Activated CD8-positive, alpha-beta T cell treated with anti-CD3 and anti-CD28 coated beads for 36 hours (primary cell): ENCODE results near the gene SLIT1. TPM values are rescaled to one million over a fixed set of nuclear protein-coding genes. Genes with fewer than 3 reads are reported as not detected.

ENCODE experiments used
- ATAC-seq: fragments of 200-7000 bp; cut with Tn5 transposase; one replicate; pipeline ENCODE4 v1.10.0; 2021; ENCODE audit warnings: mild to moderate bottlenecking, moderate library complexity
- CTCF ChIA-PET: fragments of 350-600 bp; sonication (Branson Sonifier 250); formaldehyde crosslinking; loops from one replicate; lab custom pipeline; 2021; ENCODE audit warnings: antibody characterized with exemption; lab: Charles Lee
- POLR2A ChIA-PET: fragments of 350-600 bp; sonication (Branson Sonifier 250); formaldehyde crosslinking; loops from one replicate; lab custom pipeline; 2021; ENCODE audit warnings: antibody characterized with exemption; lab: Charles Lee
- DNase-seq: peaks from one replicate; pipeline ENCODE4 v3.0.0-alpha.2; 2020
- H3K27ac Mint-ChIP-seq: one replicate; pipeline ENCODE4 v1.8.0; 2021; ENCODE audit warnings: mild to moderate bottlenecking, mixed read lengths
- H3K27me3 Mint-ChIP-seq: one replicate; pipeline ENCODE4 v1.8.0; 2021; ENCODE audit warnings: mixed read lengths
- H3K36me3 Mint-ChIP-seq: one replicate; pipeline ENCODE4 v1.8.0; 2021; ENCODE audit warnings: low read depth, mixed read lengths
- H3K4me1 Mint-ChIP-seq: one replicate; pipeline ENCODE4 v1.8.0; 2021; ENCODE audit warnings: low read depth, mixed read lengths
- H3K4me3 Mint-ChIP-seq: one replicate; pipeline ENCODE4 v1.8.0; 2021; ENCODE audit warnings: mild to moderate bottlenecking, moderate library complexity, mixed read lengths
- H3K9me3 Mint-ChIP-seq: one replicate; pipeline ENCODE4 v1.8.0; 2021; ENCODE audit warnings: mixed read lengths
- intact Hi-C: fragments of 100-400 bp; cut with micrococcal nuclease; formaldehyde crosslinking; loops from one replicate; pipeline ENCODE4 v1.10.0; 2022
- total RNA-seq, 2 experiments: library from RNA; stranded (reverse); gene quantifications; one replicate each; pipeline ENCODE4 v1.2.3, GENCODE V29; 2021
- TF ChIP-seq, protein P1 (sequence below): fragments of 200-600 bp; IDR thresholded peaks from one replicate; pipeline ENCODE4 v1.8.0; 2022; ENCODE audit warnings: antibody characterized with exemption, mild to moderate bottlenecking

SLIT1 gene
- total RNA-seq, 2 experiments from 2014 or later = 0.34 to 1.2 TPM

DNA sequence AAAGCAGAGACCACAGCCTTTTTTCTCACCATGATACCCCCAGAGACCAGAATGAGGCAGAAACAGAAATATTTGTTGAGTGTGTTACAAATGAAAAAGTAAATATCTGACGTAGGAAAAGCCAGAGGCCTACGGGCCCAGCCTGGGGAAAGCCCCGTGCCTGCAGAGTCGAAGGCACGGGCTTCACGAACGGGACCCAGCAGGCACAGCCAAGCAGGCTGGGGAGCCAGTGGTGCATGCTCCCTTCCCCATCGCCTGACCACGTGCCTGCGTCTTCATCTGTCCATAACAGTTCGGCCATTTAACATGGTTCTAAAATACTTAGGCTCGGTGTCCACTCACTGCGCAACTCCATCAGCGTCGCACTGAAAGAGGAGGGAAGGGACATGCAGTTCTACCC lies 50.8 kb downstream of the SLIT1 start:
- ATAC-seq = no peak
- Mint-ChIP-seq H3K27me3 (peaks cover 3% of the 10 kb centered on the region), H3K36me3 (no peaks in the 10 kb centered on the region), H3K4me1 (peaks cover under 1% of the 10 kb centered on the region), H3K9me3 (no peaks in the 10 kb centered on the region), H3K27ac (no peak overlapping the region), H3K4me3 (no peak overlapping the region)
- TF ChIP-seq, protein P1, sequence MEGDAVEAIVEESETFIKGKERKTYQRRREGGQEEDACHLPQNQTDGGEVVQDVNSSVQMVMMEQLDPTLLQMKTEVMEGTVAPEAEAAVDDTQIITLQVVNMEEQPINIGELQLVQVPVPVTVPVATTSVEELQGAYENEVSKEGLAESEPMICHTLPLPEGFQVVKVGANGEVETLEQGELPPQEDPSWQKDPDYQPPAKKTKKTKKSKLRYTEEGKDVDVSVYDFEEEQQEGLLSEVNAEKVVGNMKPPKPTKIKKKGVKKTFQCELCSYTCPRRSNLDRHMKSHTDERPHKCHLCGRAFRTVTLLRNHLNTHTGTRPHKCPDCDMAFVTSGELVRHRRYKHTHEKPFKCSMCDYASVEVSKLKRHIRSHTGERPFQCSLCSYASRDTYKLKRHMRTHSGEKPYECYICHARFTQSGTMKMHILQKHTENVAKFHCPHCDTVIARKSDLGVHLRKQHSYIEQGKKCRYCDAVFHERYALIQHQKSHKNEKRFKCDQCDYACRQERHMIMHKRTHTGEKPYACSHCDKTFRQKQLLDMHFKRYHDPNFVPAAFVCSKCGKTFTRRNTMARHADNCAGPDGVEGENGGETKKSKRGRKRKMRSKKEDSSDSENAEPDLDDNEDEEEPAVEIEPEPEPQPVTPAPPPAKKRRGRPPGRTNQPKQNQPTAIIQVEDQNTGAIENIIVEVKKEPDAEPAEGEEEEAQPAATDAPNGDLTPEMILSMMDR = no peak
- ChIA-PET CTCF (interaction anchor here (1.0 kb wide), 1 partner anchor 53 kb away, joined by 3 read pairs; no protein-coding TSS in a partner anchor), POLR2A (interaction anchor here (1.0 kb wide), 1 partner anchor 15 kb away, joined by 3 read pairs; no protein-coding TSS in a partner anchor)
- intact Hi-C loops = no loop called here
- no peak for DNase-seq

DNA sequence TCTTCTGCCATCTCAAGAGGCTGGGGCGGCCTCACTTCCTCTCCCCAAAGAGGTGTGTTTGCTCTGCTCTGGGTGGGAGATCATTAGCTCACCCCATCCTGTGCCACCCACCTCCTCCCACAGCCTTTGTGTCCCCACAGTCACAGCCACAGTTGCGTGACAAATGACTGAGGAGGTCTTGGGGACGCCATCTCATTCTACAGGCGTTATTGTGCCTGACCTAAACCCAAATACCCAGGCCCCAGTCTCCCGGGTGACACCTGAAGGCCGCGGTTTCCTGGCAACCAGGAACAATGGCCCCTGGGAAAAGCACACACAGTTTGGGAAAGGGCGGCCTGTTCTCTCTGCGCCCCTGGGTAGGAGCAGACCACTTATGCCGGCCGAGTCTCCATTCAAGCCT lies 51.6 kb downstream of the SLIT1 start:
- CTCF ChIA-PET = interaction anchor here (1.0 kb wide), 1 partner anchor 53 kb away, joined by 3 read pairs; no protein-coding TSS in a partner anchor

DNA sequence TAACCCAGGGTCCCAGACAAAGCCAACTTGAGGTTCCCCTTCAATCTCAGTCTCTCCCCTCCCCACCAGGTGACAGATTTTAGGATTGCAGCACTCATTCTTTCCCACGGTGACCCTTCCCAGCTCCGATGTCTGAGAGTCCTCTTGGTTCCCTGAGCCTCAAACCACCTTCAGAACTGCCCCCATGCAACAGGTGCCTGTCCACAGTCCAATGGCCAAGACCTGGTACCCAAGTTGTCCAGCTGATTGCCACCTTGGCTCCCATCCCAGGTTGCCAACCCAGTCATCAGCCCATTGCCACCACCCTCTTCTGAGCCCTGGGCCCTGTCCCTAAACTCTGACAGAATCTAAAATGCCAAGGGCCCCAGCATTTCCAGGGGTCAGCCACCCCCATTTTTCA lies 53.5 kb downstream of the SLIT1 start:
- Mint-ChIP-seq H3K27me3 (peaks cover 2% of the 10 kb centered on the region), H3K27ac (no peak overlapping the region), H3K4me1 (no peaks in the 10 kb centered on the region), H3K36me3 (no peaks in the 10 kb centered on the region), H3K9me3 (no peaks in the 10 kb centered on the region), H3K4me3 (no peak overlapping the region)
- DNase-seq (no peak), ATAC-seq (no peak)
- ChIA-PET POLR2A (no interaction called here), CTCF (interaction anchor here (1.0 to 1.9 kb wide), 4 partner anchors 8 to 95 kb away, joined by 3 to 5 read pairs (median 4); no protein-coding TSS in a partner anchor)
- TF ChIP-seq, protein P1 = no peak
- intact Hi-C loops = no loop called here

More for the DNA sequence above, 51.6 kb downstream of the SLIT1 start:
- H3K27ac Mint-ChIP-seq = no peak overlapping the region
- intact Hi-C loops = no loop called here
- POLR2A ChIA-PET = no interaction called here
- peaks cover 2% of the 10 kb centered on the region for H3K27me3 Mint-ChIP-seq
- H3K9me3 Mint-ChIP-seq = no peaks in the 10 kb centered on the region
- no peak for ATAC-seq
- H3K4me1 Mint-ChIP-seq = no peaks in the 10 kb centered on the region
- no peaks in the 10 kb centered on the region for H3K36me3 Mint-ChIP-seq
- no peak overlapping the region for H3K4me3 Mint-ChIP-seq
- no peak for DNase-seq
- TF ChIP-seq, protein P1 = no peak

DNA sequence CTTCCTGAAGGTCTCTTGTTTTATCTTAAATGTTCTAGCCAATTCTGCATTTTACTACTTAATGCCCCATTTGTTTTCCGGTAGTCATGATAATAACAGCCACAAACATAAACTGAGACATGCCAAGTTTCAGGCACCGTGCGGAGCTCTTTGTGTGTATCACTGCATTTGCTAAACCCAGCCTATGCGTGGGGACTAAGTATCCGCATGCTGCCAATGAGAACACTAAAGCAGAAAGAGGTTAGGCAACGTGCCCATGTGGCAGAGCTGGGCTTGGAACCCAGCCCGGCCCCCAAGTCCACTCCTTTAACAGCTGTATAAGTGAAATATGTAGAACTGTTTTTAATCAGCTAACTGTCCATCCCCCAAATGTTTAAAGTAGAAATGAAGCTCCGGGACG lies 54.1 kb downstream of the SLIT1 start:
- ChIA-PET CTCF (interaction anchor here (0.8 to 1.9 kb wide), 3 partner anchors 59 to 94 kb away, joined by 3 to 5 read pairs (median 5); no protein-coding TSS in a partner anchor), POLR2A (no interaction called here)
- H3K36me3 Mint-ChIP-seq = no peaks in the 10 kb centered on the region
- DNase-seq (no peak), ATAC-seq (no peak)
- intact Hi-C loops = no loop called here
- H3K4me3 Mint-ChIP-seq = no peak overlapping the region
- TF ChIP-seq, protein P1 = no peak
- no peak overlapping the region for H3K27ac Mint-ChIP-seq
- peaks cover 2% of the 10 kb centered on the region for H3K27me3 Mint-ChIP-seq
- H3K4me1 Mint-ChIP-seq = no peaks in the 10 kb centered on the region
- no peaks in the 10 kb centered on the region for H3K9me3 Mint-ChIP-seq

DNA sequence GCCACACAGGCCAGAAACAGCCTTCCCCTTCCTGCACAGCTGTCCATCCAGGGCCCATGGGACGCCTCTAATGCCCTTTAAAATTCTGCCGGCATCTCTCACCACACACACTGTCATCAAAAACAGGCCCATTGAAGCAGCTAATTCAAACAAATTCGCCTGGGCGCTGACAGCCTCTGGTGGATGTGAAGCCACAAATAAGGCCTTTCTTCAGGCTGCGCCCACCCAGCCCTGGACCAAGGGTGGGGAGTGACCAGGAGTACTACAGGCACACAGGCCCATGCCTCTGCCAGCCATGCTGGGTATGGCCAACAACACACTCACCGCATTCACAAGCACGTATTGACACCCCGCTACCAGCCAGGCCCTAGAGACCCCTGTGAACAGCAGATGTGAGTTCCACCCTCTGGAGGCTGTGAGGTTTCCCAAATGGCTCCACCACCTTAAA lies 54.6 kb downstream of the SLIT1 start:
- H3K36me3 Mint-ChIP-seq = no peaks in the 10 kb centered on the region
- no peak overlapping the region for H3K4me3 Mint-ChIP-seq
- no peak for DNase-seq
- TF ChIP-seq, protein P1 = no peak
- CTCF ChIA-PET = interaction anchor here (0.8 to 1.9 kb wide), 3 partner anchors 58 to 94 kb away, joined by 3 to 5 read pairs (median 5); no protein-coding TSS in a partner anchor
- H3K27me3 Mint-ChIP-seq = peaks cover 2% of the 10 kb centered on the region
- no peak overlapping the region for H3K27ac Mint-ChIP-seq
- H3K9me3 Mint-ChIP-seq = no peaks in the 10 kb centered on the region
- POLR2A ChIA-PET = no interaction called here
- H3K4me1 Mint-ChIP-seq = no peaks in the 10 kb centered on the region
- ATAC-seq = no peak
- intact Hi-C loops = no loop called here
